ENCODE data around the gene ERC2.

The ERC2 gene

GRCh38 chr3:55639896-55640765 is 828.1 kb downstream of the ERC2 start:
- Histone ChIP-seq H3K9me3 (ENCODE audit: low read length) (no peaks in the 10 kb centered on the region), H3K36me3 (ENCODE audit: insufficient read depth, low read length) (no peaks in the 10 kb centered on the region), H3K4me1 (ENCODE audit: insufficient read depth, low read length) (no peaks in the 10 kb centered on the region), H3K27ac (ENCODE audit: low read depth, low read length) (no peak overlapping the region), H3K9ac (ENCODE audit: low read length) (no peak overlapping the region), H3K4me3 (ENCODE audit: low read depth in 1 of 2, low read length in 2 of 2) (no peak overlapping the region), H3K27me3 (ENCODE audit: control insufficient read depth in 1 of 2, insufficient read depth in 2 of 2, low read length in 2 of 2) (no peaks in the 10 kb centered on the region)

GRCh38 chr3:55639143-55639542 is 829.1 kb downstream of the ERC2 start:
- H3K9me3 ChIP-seq (ENCODE audit: low read length) = no peaks in the 10 kb centered on the region
- no peak overlapping the region for H3K9ac ChIP-seq (ENCODE audit: low read length)
- no peak overlapping the region for H3K27ac ChIP-seq (ENCODE audit: low read depth, low read length)
- H3K4me1 ChIP-seq (ENCODE audit: insufficient read depth, low read length) = no peaks in the 10 kb centered on the region
- H3K36me3 ChIP-seq (ENCODE audit: insufficient read depth, low read length) = no peaks in the 10 kb centered on the region
- H3K4me3 ChIP-seq (ENCODE audit: low read depth in 1 of 2, low read length in 2 of 2) = no peak overlapping the region
- no peaks in the 10 kb centered on the region for H3K27me3 ChIP-seq (ENCODE audit: control insufficient read depth in 1 of 2, insufficient read depth in 2 of 2, low read length in 2 of 2)

GRCh38 chr3:55637906-55638638 is 830.2 kb downstream of the ERC2 start:
- H3K27ac ChIP-seq (ENCODE audit: low read depth, low read length) = no peak overlapping the region
- H3K9me3 ChIP-seq (ENCODE audit: low read length) = no peaks in the 10 kb centered on the region
- H3K27me3 ChIP-seq (ENCODE audit: control insufficient read depth in 1 of 2, insufficient read depth in 2 of 2, low read length in 2 of 2) = no peaks in the 10 kb centered on the region
- no peak overlapping the region for H3K9ac ChIP-seq (ENCODE audit: low read length)
- H3K36me3 ChIP-seq (ENCODE audit: insufficient read depth, low read length) = no peaks in the 10 kb centered on the region
- no peak overlapping the region for H3K4me3 ChIP-seq (ENCODE audit: low read depth in 1 of 2, low read length in 2 of 2)
- no peaks in the 10 kb centered on the region for H3K4me1 ChIP-seq (ENCODE audit: insufficient read depth, low read length)

- no peak overlapping the region for H3K27ac ChIP-seq (ENCODE audit: low read depth, low read length)
- H3K9ac ChIP-seq (ENCODE audit: low read length) = no peak overlapping the region
- no peaks in the 10 kb centered on the region for H3K9me3 ChIP-seq (ENCODE audit: low read length)
- H3K27me3 ChIP-seq (ENCODE audit: control insufficient read depth in 1 of 2, insufficient read depth in 2 of 2, low read length in 2 of 2) = no peaks in the 10 kb centered on the region
- no peaks in the 10 kb centered on the region for H3K4me1 ChIP-seq (ENCODE audit: insufficient read depth, low read length)
- H3K36me3 ChIP-seq (ENCODE audit: insufficient read depth, low read length) = no peaks in the 10 kb centered on the region
- no peak overlapping the region for H3K4me3 ChIP-seq (ENCODE audit: low read depth in 1 of 2, low read length in 2 of 2)
These were observed 831.7 kb downstream of the ERC2 start for GRCh38 chr3:55636300-55637195.

DNA sequence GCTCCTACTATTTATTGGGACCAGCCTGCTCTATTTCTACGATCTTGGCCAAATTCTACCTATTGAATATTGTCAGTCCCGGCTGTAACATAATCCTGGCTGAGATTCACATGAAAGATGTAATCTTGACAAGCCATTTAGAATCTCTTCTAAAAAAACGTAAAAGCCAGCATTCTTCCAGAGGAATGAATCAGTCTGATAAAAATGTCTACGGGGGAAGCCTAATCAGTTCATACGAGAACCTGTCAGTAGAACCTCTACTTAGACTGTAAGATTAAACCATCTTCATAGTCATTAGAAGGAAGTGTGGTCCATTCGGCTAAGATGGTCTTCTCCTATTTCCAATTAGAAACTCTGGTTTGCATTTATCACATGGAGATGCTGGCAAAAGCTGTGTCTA is 833.9 kb downstream of the ERC2 start:
- no peaks in the 10 kb centered on the region for H3K27me3 ChIP-seq (ENCODE audit: control insufficient read depth in 1 of 2, insufficient read depth in 2 of 2, low read length in 2 of 2)
- H3K36me3 ChIP-seq (ENCODE audit: insufficient read depth, low read length) = no peaks in the 10 kb centered on the region
- no peak overlapping the region for H3K4me3 ChIP-seq (ENCODE audit: low read depth in 1 of 2, low read length in 2 of 2)
- no peak overlapping the region for H3K9ac ChIP-seq (ENCODE audit: low read length)
- no peaks in the 10 kb centered on the region for H3K9me3 ChIP-seq (ENCODE audit: low read length)
- no peaks in the 10 kb centered on the region for H3K4me1 ChIP-seq (ENCODE audit: insufficient read depth, low read length)
- no peak overlapping the region for H3K27ac ChIP-seq (ENCODE audit: low read depth, low read length)

DNA sequence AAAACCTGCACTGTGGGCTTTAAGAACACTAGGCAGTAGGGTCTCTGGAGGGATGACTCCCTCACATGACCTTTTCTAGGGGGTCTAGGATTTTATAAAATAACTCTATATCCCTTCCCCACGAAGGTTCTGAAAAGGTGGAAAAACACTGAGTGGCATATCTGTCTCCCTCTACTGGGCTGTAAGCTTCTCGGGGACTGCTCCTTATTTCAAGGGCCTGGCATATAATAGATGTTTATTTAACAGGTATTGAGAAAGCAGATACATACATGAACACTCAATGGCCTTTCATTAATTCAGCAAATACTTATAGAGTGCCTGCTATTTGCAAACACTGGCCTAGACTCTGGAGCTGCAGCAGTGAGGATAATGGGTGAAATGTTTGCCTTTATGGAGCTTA is 834.9 kb downstream of the ERC2 start:
- Histone ChIP-seq H3K9me3 (ENCODE audit: low read length) (no peaks in the 10 kb centered on the region), H3K36me3 (ENCODE audit: insufficient read depth, low read length) (no peaks in the 10 kb centered on the region), H3K27ac (ENCODE audit: low read depth, low read length) (no peak overlapping the region), H3K4me1 (ENCODE audit: insufficient read depth, low read length) (no peaks in the 10 kb centered on the region), H3K4me3 (ENCODE audit: low read depth in 1 of 2, low read length in 2 of 2) (no peak overlapping the region), H3K27me3 (ENCODE audit: control insufficient read depth in 1 of 2, insufficient read depth in 2 of 2, low read length in 2 of 2) (no peaks in the 10 kb centered on the region), H3K9ac (ENCODE audit: low read length) (no peak overlapping the region)

DNA sequence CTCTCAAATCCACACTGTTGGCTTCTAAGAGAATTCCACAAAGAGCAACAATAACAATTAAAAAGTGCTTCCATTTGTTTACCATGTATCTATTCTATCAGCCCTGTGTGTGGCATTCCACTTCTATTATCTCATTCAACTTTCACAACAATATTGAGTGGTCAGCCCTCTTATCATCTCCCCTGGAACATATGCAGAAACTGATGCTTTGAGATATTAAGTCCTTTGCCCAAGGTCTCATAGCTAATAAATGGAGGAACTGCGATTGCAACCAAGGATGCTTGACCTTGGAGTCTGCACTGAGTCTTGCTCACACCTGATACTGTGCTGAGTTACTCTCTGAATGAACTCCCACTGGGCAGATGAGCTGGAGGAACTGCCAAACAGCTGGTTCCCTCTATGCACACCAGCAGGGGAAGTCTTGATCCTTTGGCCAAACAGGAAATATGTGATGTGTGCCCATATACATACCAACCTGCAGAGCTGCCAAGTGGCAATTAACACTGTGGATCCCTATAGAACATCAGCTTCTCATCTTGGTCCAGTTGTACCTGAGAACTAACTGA is 836.4 kb downstream of the ERC2 start:
- Histone ChIP-seq H3K27ac (ENCODE audit: low read depth, low read length) (no peak overlapping the region), H3K9ac (ENCODE audit: low read length) (no peak overlapping the region), H3K4me1 (ENCODE audit: insufficient read depth, low read length) (no peaks in the 10 kb centered on the region), H3K4me3 (ENCODE audit: low read depth in 1 of 2, low read length in 2 of 2) (no peak overlapping the region), H3K36me3 (ENCODE audit: insufficient read depth, low read length) (no peaks in the 10 kb centered on the region), H3K27me3 (ENCODE audit: control insufficient read depth in 1 of 2, insufficient read depth in 2 of 2, low read length in 2 of 2) (no peaks in the 10 kb centered on the region), H3K9me3 (ENCODE audit: low read length) (no peaks in the 10 kb centered on the region)

DNA sequence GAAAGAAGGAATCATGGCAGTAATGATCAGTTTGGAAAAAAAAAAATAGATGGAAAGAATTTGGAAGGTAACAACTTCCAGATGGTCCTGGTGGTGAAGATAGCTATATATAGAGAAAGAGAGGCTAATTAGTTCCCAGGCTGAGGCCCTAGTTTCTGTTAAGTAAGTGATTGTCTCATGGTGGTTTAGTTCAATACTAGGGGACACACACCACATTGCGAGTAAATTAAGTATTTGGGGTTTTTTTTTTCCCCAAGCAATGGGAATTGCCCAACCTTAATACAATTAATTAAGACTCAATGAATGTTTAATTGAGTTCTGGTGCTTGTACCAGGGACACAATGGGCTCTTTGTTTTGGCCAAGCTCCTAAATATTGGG is 837.4 kb downstream of the ERC2 start:
- Histone ChIP-seq H3K4me1 (ENCODE audit: insufficient read depth, low read length) (no peaks in the 10 kb centered on the region), H3K9ac (ENCODE audit: low read length) (no peak overlapping the region), H3K9me3 (ENCODE audit: low read length) (no peaks in the 10 kb centered on the region), H3K36me3 (ENCODE audit: insufficient read depth, low read length) (no peaks in the 10 kb centered on the region), H3K27me3 (ENCODE audit: control insufficient read depth in 1 of 2, insufficient read depth in 2 of 2, low read length in 2 of 2) (no peaks in the 10 kb centered on the region), H3K27ac (ENCODE audit: low read depth, low read length) (no peak overlapping the region), H3K4me3 (ENCODE audit: low read depth in 1 of 2, low read length in 2 of 2) (no peak overlapping the region)

- no peak overlapping the region for H3K27ac ChIP-seq (ENCODE audit: low read depth, low read length)
- H3K9ac ChIP-seq (ENCODE audit: low read length) = no peak overlapping the region
- no peaks in the 10 kb centered on the region for H3K27me3 ChIP-seq (ENCODE audit: control insufficient read depth in 1 of 2, insufficient read depth in 2 of 2, low read length in 2 of 2)
- no peak overlapping the region for H3K4me3 ChIP-seq (ENCODE audit: low read depth in 1 of 2, low read length in 2 of 2)
- H3K9me3 ChIP-seq (ENCODE audit: low read length) = no peaks in the 10 kb centered on the region
- H3K36me3 ChIP-seq (ENCODE audit: insufficient read depth, low read length) = no peaks in the 10 kb centered on the region
- no peaks in the 10 kb centered on the region for H3K4me1 ChIP-seq (ENCODE audit: insufficient read depth, low read length)
These were observed 837.9 kb downstream of the ERC2 start for GRCh38 chr3:55630280-55630920.

- Histone ChIP-seq H3K27me3 (ENCODE audit: control insufficient read depth in 1 of 2, insufficient read depth in 2 of 2, low read length in 2 of 2) (no peaks in the 10 kb centered on the region), H3K36me3 (ENCODE audit: insufficient read depth, low read length) (no peaks in the 10 kb centered on the region), H3K4me1 (ENCODE audit: insufficient read depth, low read length) (no peaks in the 10 kb centered on the region), H3K9ac (ENCODE audit: low read length) (no peak overlapping the region), H3K4me3 (ENCODE audit: low read depth in 1 of 2, low read length in 2 of 2) (no peak overlapping the region), H3K9me3 (ENCODE audit: low read length) (no peaks in the 10 kb centered on the region), H3K27ac (ENCODE audit: low read depth, low read length) (no peak overlapping the region)
These were observed 838.8 kb downstream of the ERC2 start for GRCh38 chr3:55629432-55629831.

Measured in muscle layer of colon (tissue), 2 donors.